CD4-positive, alpha-beta T cell (primary cell): ENCODE results near the gene SEMA5A. TPM values are rescaled to one million over a fixed set of nuclear protein-coding genes. Genes with fewer than 3 reads are reported as not detected.

Source experiments
- ATAC-seq: fragments of 200-7000 bp; cut with Tn5 transposase; one replicate; pipeline ENCODE4 v1.10.0; 2022; ENCODE audit warnings: mild to moderate bottlenecking; ENCODE audit not compliant: poor library complexity
- CTCF ChIA-PET: fragments of 350-600 bp; sonication (Branson Sonifier 250); formaldehyde crosslinking; loops from one replicate; lab custom pipeline; 2021; ENCODE audit warnings: antibody characterized with exemption, inconsistent platforms; lab: Charles Lee
- POLR2A ChIA-PET: fragments of 350-600 bp; sonication (Branson Sonifier 250); formaldehyde crosslinking; loops from one replicate; lab custom pipeline; 2021; ENCODE audit warnings: antibody characterized with exemption, inconsistent platforms; lab: Charles Lee
- DNase-seq, 14 experiments: peaks; one replicate each; pipeline ENCODE4 v3.0.0-alpha.2; 2013 to 2020; ENCODE audit warnings: mixed read lengths in 2 of 14
- H3K27ac ChIP-seq, 2 donors: one replicate each; pipeline versions ENCODE4 v1.5.1 to v1.7.0; 2013; ENCODE audit warnings: low read length in 2 of 2, low read depth in 1 of 2, mild to moderate bottlenecking in 1 of 2
- H3K27me3 ChIP-seq, 2 experiments: 1 replicate in 1 of 2; 2 replicates in 1 of 2; pipeline versions ENCODE4 v1.6.1 to v1.7.0; 2013; ENCODE audit warnings: low read length in 2 of 2, control low read depth in 1 of 2, mild to moderate bottlenecking in 1 of 2, moderate library complexity in 1 of 2; ENCODE audit not compliant: insufficient read depth in 2 of 2, control insufficient read depth in 1 of 2
- H3K36me3 ChIP-seq: one replicate; pipeline ENCODE4 v1.6.1; 2013; ENCODE audit warnings: low read length, control low read depth; ENCODE audit not compliant: insufficient read depth
- H3K4me1 ChIP-seq: one replicate; pipeline ENCODE4 v1.6.1; 2013; ENCODE audit warnings: low read length, control low read depth; ENCODE audit not compliant: insufficient read depth
- H3K4me3 ChIP-seq: one replicate; pipeline ENCODE4 v1.5.1; 2013; ENCODE audit warnings: mild to moderate bottlenecking, low read length, moderate library complexity
- H3K9me3 ChIP-seq, 2 experiments: 1 replicate in 1 of 2; 2 replicates in 1 of 2; pipeline versions ENCODE4 v1.6.1 to v1.7.0; 2013; ENCODE audit warnings: low read length in 2 of 2, mild to moderate bottlenecking in 2 of 2, control low read depth in 1 of 2, moderate library complexity in 1 of 2; ENCODE audit not compliant: control insufficient read depth in 1 of 2, insufficient read depth in 1 of 2
- H3K27ac Mint-ChIP-seq: one replicate; pipeline ENCODE4 v1.8.0; 2020; ENCODE audit warnings: mixed read lengths
- H3K27me3 Mint-ChIP-seq: one replicate; pipeline ENCODE4 v1.8.0; 2021; ENCODE audit warnings: mixed read lengths
- H3K36me3 Mint-ChIP-seq: one replicate; pipeline ENCODE4 v1.8.0; 2021; ENCODE audit warnings: low read depth, mixed read lengths
- H3K4me1 Mint-ChIP-seq: one replicate; pipeline ENCODE4 v1.8.0; 2021; ENCODE audit warnings: low read depth, mixed read lengths
- H3K4me3 Mint-ChIP-seq: one replicate; pipeline ENCODE4 v1.8.0; 2020; ENCODE audit warnings: mild to moderate bottlenecking, mixed read lengths
- H3K9me3 Mint-ChIP-seq: one replicate; pipeline ENCODE4 v1.8.0; 2020; ENCODE audit warnings: mixed read lengths
- CTCF ChIP-seq: fragments of 200-600 bp; IDR thresholded peaks from one replicate; pipeline ENCODE4 v1.8.0; 2022; ENCODE audit warnings: antibody characterized with exemption, mild to moderate bottlenecking
- intact Hi-C, 2 experiments: fragments of 100-400 bp; cut with DNase I in 1 of 2; cut with micrococcal nuclease in 1 of 2; formaldehyde crosslinking; loops; one replicate each; pipeline versions ENCODE4 v1.15.1 to v1.9.0; 2023 to 2025; cut with DNase I, micrococcal nuclease
- total RNA-seq, 174 experiments: library from RNA in 2 of 174; stranded (reverse) in 2 of 174; gene quantifications; one replicate each; pipeline ENCODE4 v1.2.3 and lab custom pipeline; 2021 to 2026

Gene SEMA5A
- total RNA-seq, 2 experiments from 2014 or later: 2.0 to 2.9 TPM

GRCh38 chr5:9124071-9124470, 421.8 kb downstream of the SEMA5A start:
- no peaks in the 10 kb centered on the region for H3K36me3 Mint-ChIP-seq
- TF ChIP-seq CTCF: no peak
- Histone ChIP-seq H3K36me3 (no peaks in the 10 kb centered on the region), H3K4me3 (no peak overlapping the region), H3K27ac (no peak overlapping the region), H3K9me3 (peaks cover 0 to 17% of the 10 kb centered on the region in 2 experiments), H3K27me3 (no peaks in the 10 kb centered on the region), H3K4me1 (no peaks in the 10 kb centered on the region)
- H3K27ac Mint-ChIP-seq: no peak overlapping the region
- H3K4me1 Mint-ChIP-seq: no peaks in the 10 kb centered on the region
- ATAC-seq (no peak), DNase-seq (no peak)
- H3K27me3 Mint-ChIP-seq: no peaks in the 10 kb centered on the region
- H3K4me3 Mint-ChIP-seq: no peak overlapping the region
- intact Hi-C loops: no loop called here
- ChIA-PET CTCF (no interaction called here), POLR2A (no interaction called here)
- H3K9me3 Mint-ChIP-seq: peaks cover 7% of the 10 kb centered on the region

- H3K36me3 ChIP-seq: no peaks in the 10 kb centered on the region
- H3K9me3 ChIP-seq: peaks cover 0 to 24% of the 10 kb centered on the region in 2 experiments
- H3K9me3 Mint-ChIP-seq: peaks cover 3% of the 10 kb centered on the region
- H3K27ac Mint-ChIP-seq: no peak overlapping the region
- H3K4me1 ChIP-seq: no peaks in the 10 kb centered on the region
- no peaks in the 10 kb centered on the region for H3K4me1 Mint-ChIP-seq
- POLR2A ChIA-PET: no interaction called here
- no peaks in the 10 kb centered on the region for H3K27me3 Mint-ChIP-seq
- intact Hi-C loops: no loop called here
- no peak overlapping the region for H3K4me3 Mint-ChIP-seq
- no peak overlapping the region for H3K27ac ChIP-seq
- ATAC-seq (no peak), DNase-seq (no peak)
- H3K27me3 ChIP-seq: no peaks in the 10 kb centered on the region
- H3K4me3 ChIP-seq: no peak overlapping the region
- TF ChIP-seq CTCF: no peak
- CTCF ChIA-PET: no interaction called here
- H3K36me3 Mint-ChIP-seq: no peaks in the 10 kb centered on the region
Observed at GRCh38 chr5:9122528-9122927, 423.3 kb downstream of the SEMA5A start.

- Histone ChIP-seq H3K4me3 (no peak overlapping the region), H3K36me3 (no peaks in the 10 kb centered on the region), H3K27me3 (no peaks in the 10 kb centered on the region), H3K9me3 (peaks cover 0 to 24% of the 10 kb centered on the region in 2 experiments), H3K4me1 (no peaks in the 10 kb centered on the region), H3K27ac (no peak overlapping the region)
- no peaks in the 10 kb centered on the region for H3K36me3 Mint-ChIP-seq
- peaks cover 3% of the 10 kb centered on the region for H3K9me3 Mint-ChIP-seq
- H3K4me3 Mint-ChIP-seq: no peak overlapping the region
- TF ChIP-seq CTCF: no peak
- H3K27me3 Mint-ChIP-seq: no peaks in the 10 kb centered on the region
- no peak overlapping the region for H3K27ac Mint-ChIP-seq
- DNase-seq (no peak), ATAC-seq (no peak)
- POLR2A ChIA-PET: no interaction called here
- intact Hi-C loops: no loop called here
- H3K4me1 Mint-ChIP-seq: no peaks in the 10 kb centered on the region
- CTCF ChIA-PET: no interaction called here
Observed at GRCh38 chr5:9121597-9121996, 424.3 kb downstream of the SEMA5A start.
